Activated CD8-positive, alpha-beta T cell treated with anti-CD3 and anti-CD28 coated beads for 36 hours (primary cell): ENCODE data around the gene GRID1. TPM values are rescaled to one million over a fixed set of nuclear protein-coding genes. Genes with fewer than 3 reads are reported as not detected.

Experiments used
- ATAC-seq: fragments of 200-7000 bp; cut with Tn5 transposase; one replicate; pipeline ENCODE4 v1.10.0; 2021; ENCODE audit warnings: mild to moderate bottlenecking, moderate library complexity
- CTCF ChIA-PET: fragments of 350-600 bp; sonication (Branson Sonifier 250); formaldehyde crosslinking; loops from one replicate; lab custom pipeline; 2021; ENCODE audit warnings: antibody characterized with exemption; lab: Charles Lee
- POLR2A ChIA-PET: fragments of 350-600 bp; sonication (Branson Sonifier 250); formaldehyde crosslinking; loops from one replicate; lab custom pipeline; 2021; ENCODE audit warnings: antibody characterized with exemption; lab: Charles Lee
- DNase-seq: peaks from one replicate; pipeline ENCODE4 v3.0.0-alpha.2; 2020
- H3K27ac Mint-ChIP-seq: one replicate; pipeline ENCODE4 v1.8.0; 2021; ENCODE audit warnings: mild to moderate bottlenecking, mixed read lengths
- H3K27me3 Mint-ChIP-seq: one replicate; pipeline ENCODE4 v1.8.0; 2021; ENCODE audit warnings: mixed read lengths
- H3K36me3 Mint-ChIP-seq: one replicate; pipeline ENCODE4 v1.8.0; 2021; ENCODE audit warnings: low read depth, mixed read lengths
- H3K4me1 Mint-ChIP-seq: one replicate; pipeline ENCODE4 v1.8.0; 2021; ENCODE audit warnings: low read depth, mixed read lengths
- H3K4me3 Mint-ChIP-seq: one replicate; pipeline ENCODE4 v1.8.0; 2021; ENCODE audit warnings: mild to moderate bottlenecking, moderate library complexity, mixed read lengths
- H3K9me3 Mint-ChIP-seq: one replicate; pipeline ENCODE4 v1.8.0; 2021; ENCODE audit warnings: mixed read lengths
- intact Hi-C: fragments of 100-400 bp; cut with micrococcal nuclease; formaldehyde crosslinking; loops from one replicate; pipeline ENCODE4 v1.10.0; 2022
- total RNA-seq, 2 experiments: library from RNA; stranded (reverse); gene quantifications; one replicate each; pipeline ENCODE4 v1.2.3, GENCODE V29; 2021
- TF ChIP-seq, protein P1 (sequence below): fragments of 200-600 bp; IDR thresholded peaks from one replicate; pipeline ENCODE4 v1.8.0; 2022; ENCODE audit warnings: antibody characterized with exemption, mild to moderate bottlenecking

The GRID1 gene
- total RNA-seq, 2 experiments from 2014 or later, result not detected

DNA sequence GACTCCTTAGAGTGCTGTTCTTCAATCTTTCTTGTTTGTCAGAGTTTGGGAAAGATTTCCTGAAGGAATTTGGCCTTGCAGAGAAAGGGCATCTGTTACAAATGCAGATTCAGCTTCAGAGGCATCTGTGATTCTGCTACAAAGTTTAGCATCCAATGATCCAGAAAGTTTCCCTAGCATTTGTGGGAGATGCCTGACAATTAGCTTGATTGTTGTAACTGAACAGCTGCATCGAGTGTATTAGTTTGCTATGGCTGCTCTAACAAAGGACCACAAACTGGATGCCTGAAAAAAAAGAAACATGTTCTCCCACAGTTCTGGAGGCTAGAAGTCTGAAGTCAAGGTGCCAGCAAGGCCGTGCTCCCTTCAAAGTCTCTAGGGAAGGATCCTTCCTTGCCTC lies 365.1 kb downstream of the GRID1 start:
- Mint-ChIP-seq H3K4me1 (no peaks in the 10 kb centered on the region), H3K27me3 (peaks cover 8% of the 10 kb centered on the region), H3K9me3 (no peaks in the 10 kb centered on the region), H3K27ac (no peak overlapping the region), H3K4me3 (no peak overlapping the region), H3K36me3 (no peaks in the 10 kb centered on the region)
- DNase-seq (no peak), ATAC-seq (no peak)
- ChIA-PET CTCF (no interaction called here), POLR2A (no interaction called here)
- TF ChIP-seq, protein P1, sequence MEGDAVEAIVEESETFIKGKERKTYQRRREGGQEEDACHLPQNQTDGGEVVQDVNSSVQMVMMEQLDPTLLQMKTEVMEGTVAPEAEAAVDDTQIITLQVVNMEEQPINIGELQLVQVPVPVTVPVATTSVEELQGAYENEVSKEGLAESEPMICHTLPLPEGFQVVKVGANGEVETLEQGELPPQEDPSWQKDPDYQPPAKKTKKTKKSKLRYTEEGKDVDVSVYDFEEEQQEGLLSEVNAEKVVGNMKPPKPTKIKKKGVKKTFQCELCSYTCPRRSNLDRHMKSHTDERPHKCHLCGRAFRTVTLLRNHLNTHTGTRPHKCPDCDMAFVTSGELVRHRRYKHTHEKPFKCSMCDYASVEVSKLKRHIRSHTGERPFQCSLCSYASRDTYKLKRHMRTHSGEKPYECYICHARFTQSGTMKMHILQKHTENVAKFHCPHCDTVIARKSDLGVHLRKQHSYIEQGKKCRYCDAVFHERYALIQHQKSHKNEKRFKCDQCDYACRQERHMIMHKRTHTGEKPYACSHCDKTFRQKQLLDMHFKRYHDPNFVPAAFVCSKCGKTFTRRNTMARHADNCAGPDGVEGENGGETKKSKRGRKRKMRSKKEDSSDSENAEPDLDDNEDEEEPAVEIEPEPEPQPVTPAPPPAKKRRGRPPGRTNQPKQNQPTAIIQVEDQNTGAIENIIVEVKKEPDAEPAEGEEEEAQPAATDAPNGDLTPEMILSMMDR, result no peak
- intact Hi-C loops, result no loop called here

DNA sequence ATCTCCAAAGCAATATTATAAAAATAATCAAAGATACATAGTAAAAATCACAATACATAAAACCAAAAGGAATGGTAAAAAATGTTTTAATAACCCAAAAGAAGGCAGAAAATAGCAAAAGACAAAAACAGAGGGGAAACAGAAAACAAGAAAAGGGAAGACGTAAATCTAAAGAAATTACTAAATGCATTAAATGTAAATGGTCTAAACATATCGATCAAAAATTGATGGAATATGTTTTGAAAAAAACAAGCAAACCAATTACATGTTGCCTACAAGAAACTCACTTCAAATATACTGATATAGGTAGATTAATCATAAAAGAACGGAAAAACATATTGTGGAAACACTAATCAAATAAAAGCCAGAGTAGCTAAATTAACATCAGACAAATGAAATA lies 369.1 kb downstream of the GRID1 start:
- POLR2A ChIA-PET, result no interaction called here

DNA sequence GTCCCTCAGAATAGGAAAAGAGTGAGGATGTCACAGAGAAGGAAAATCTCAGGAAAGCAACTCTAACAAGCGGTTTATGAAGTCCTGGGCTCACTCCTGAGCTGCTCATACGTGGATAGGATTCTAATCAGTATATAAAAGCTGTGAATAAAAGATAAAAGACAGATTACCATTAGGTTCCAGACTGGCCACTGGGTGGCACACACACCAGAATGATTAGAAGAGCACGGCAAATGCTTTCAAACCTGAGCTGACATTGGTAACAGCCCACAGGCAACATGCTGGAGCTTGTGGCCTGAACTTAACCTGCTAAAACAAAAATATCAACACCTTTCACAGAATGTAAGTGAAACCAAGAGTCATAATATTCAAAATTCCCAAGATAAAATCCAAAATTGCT lies 370.8 kb downstream of the GRID1 start:
- ChIA-PET CTCF (interaction anchor here (0.6 to 1.9 kb wide), 7 partner anchors 9 to 382 kb away, joined by 3 to 6 read pairs (median 3); no protein-coding TSS in a partner anchor), POLR2A (no interaction called here)
- no peaks in the 10 kb centered on the region for H3K36me3 Mint-ChIP-seq
- no peaks in the 10 kb centered on the region for H3K9me3 Mint-ChIP-seq
- H3K27me3 Mint-ChIP-seq, result peaks cover 6% of the 10 kb centered on the region
- TF ChIP-seq, protein P1, result no peak
- no peaks in the 10 kb centered on the region for H3K4me1 Mint-ChIP-seq
- intact Hi-C loops, result no loop called here
- H3K27ac Mint-ChIP-seq, result no peak overlapping the region
- peak; percentile 51 for DNase-seq
- H3K4me3 Mint-ChIP-seq, result no peak overlapping the region
- ATAC-seq, result peak; percentile 55

More for the DNA sequence above, 369.1 kb downstream of the GRID1 start:
- intact Hi-C loops, result no loop called here
- TF ChIP-seq, protein P1, result no peak
- Mint-ChIP-seq H3K27me3 (peaks cover 6% of the 10 kb centered on the region), H3K27ac (no peak overlapping the region), H3K9me3 (no peaks in the 10 kb centered on the region), H3K4me1 (no peaks in the 10 kb centered on the region), H3K36me3 (no peaks in the 10 kb centered on the region), H3K4me3 (no peak overlapping the region)
- ATAC-seq, result no peak
- CTCF ChIA-PET, result no interaction called here
- no peak for DNase-seq

DNA sequence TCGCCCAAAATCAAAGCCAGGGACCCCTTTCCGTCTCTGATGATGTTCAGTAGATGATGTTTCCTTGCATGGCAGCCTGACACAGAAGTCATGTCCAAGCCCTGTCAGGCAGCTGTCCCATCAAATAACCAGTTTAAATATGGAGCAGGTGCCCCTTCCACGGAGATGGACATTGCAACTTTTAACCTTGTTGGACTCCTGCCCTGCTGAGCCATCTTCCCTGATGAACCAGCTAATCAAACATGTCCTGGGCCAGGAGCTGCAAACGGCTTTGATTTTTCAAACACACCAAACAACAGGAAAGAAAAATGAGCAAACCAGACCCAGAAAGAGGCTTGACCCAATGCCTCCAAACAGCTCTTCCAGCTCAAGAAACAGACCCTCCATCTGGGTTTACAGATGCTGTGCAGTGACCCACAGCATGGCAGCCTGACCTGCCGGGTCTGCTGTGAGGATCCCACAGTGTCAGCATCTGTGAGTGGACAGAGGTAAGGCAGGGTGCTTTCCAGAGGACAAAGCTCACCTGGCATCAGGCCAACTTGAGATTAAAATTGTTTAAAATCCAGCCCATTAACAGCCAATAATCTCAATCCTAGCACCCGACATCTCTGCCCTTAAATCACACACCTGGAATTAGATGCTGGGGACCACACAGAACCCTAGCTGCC lies 372.6 kb downstream of the GRID1 start:
- intact Hi-C loops, result no loop called here
- no peaks in the 10 kb centered on the region for H3K4me1 Mint-ChIP-seq
- H3K9me3 Mint-ChIP-seq, result no peaks in the 10 kb centered on the region
- TF ChIP-seq, protein P1, result no peak
- ATAC-seq (no peak), DNase-seq (no peak)
- H3K36me3 Mint-ChIP-seq, result no peaks in the 10 kb centered on the region
- POLR2A ChIA-PET, result no interaction called here
- CTCF ChIA-PET, result interaction anchor here (1.5 kb wide), 1 partner anchor 18 kb away, joined by 3 read pairs; no protein-coding TSS in a partner anchor
- H3K27ac Mint-ChIP-seq, result no peak overlapping the region
- peaks cover 4% of the 10 kb centered on the region for H3K27me3 Mint-ChIP-seq
- no peak overlapping the region for H3K4me3 Mint-ChIP-seq

DNA sequence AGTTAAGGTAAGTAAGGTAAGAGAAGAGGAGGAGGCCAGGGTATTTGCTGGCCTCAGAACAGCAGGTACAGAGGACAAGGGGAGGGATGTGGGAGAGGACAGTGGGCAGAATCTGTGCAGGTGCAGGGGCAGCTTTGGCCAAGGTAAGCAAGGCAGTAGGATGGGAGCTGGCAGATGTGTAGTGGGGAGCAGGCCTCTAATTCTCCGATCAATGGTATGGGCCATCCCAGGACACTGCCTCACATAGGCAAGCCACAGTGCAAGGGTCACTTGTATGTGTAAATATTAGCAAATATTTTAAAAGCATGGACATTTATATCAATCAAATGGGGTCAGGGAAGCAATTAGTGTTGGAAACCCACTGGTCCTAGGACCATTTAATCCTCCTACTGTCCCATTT lies 373.5 kb downstream of the GRID1 start:
- DNase-seq (no peak), ATAC-seq (no peak)
- Mint-ChIP-seq H3K27ac (no peak overlapping the region), H3K36me3 (no peaks in the 10 kb centered on the region), H3K4me3 (no peak overlapping the region), H3K9me3 (no peaks in the 10 kb centered on the region), H3K27me3 (peaks cover 3% of the 10 kb centered on the region), H3K4me1 (no peaks in the 10 kb centered on the region)
- intact Hi-C loops, result no loop called here
- ChIA-PET CTCF (no interaction called here), POLR2A (no interaction called here)
- TF ChIP-seq, protein P1, result no peak
